MM.1S (cell line): ENCODE data around the gene POLD3.

Experiments
- EZH2 ChIP-seq: fragments of 300-600 bp; sonication (generic); optimal IDR thresholded peaks from 2 replicates; pipeline ENCODE3; 2017; ENCODE audit warnings: low read depth, mild to moderate bottlenecking, antibody characterized with exemption, low read length, mixed read lengths
- EZH2phosphoT487 ChIP-seq: fragments of 300-600 bp; sonication (generic); IDR thresholded peaks from 2 replicates; pipeline ENCODE4 v1.6.1; 2018; ENCODE audit warnings: antibody characterized with exemption, low read length
- TF ChIP-seq, protein P1 (sequence below): fragments of 300-600 bp; sonication (generic); IDR thresholded peaks from 2 replicates; pipeline ENCODE4 v1.5.1; 2016; ENCODE audit warnings: antibody characterized with exemption, low read length, mixed read lengths

DNA sequence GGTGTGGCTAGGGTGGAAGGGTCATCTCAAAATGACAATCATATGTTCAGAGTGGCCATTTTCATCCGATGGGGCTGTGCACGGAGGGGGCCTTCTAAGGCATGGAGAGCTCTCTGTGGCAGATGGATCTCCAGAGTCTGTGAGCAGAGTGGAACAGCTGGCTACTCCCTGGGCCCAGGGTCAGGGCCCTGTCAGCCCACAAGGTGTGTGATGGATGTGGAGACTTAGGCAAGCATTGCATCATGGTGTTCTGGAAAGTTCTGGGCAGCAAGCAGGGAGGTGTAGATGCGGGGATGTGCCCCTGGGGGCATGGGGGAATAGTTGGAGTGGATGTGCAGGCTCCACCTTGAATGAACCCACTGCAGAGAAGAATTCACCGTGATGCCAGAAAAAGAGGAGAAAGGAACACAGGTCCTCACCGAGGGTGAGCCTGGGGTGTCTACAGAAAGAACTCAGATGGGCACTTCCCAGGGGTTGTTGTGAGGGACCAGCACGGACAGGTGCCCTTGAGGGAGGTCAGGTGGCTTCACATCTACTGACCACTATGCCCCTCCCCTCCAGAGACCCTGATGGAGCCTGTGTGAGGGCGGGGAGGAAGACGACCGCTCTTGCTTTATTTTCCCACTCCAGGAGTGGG, 87.8 kb downstream of the POLD3 start:
- TF ChIP-seq, protein P1, sequence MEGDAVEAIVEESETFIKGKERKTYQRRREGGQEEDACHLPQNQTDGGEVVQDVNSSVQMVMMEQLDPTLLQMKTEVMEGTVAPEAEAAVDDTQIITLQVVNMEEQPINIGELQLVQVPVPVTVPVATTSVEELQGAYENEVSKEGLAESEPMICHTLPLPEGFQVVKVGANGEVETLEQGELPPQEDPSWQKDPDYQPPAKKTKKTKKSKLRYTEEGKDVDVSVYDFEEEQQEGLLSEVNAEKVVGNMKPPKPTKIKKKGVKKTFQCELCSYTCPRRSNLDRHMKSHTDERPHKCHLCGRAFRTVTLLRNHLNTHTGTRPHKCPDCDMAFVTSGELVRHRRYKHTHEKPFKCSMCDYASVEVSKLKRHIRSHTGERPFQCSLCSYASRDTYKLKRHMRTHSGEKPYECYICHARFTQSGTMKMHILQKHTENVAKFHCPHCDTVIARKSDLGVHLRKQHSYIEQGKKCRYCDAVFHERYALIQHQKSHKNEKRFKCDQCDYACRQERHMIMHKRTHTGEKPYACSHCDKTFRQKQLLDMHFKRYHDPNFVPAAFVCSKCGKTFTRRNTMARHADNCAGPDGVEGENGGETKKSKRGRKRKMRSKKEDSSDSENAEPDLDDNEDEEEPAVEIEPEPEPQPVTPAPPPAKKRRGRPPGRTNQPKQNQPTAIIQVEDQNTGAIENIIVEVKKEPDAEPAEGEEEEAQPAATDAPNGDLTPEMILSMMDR = no peak
- no peak for TF ChIP-seq EZH2
- no peak for TF ChIP-seq EZH2phosphoT487
